ENCODE data around the gene ZKSCAN5. TPM values are rescaled to one million over a fixed set of nuclear protein-coding genes. Genes with fewer than 3 reads are reported as not detected.

The ZKSCAN5 gene
- total RNA-seq, 2 donors from 2014 or later: 4.4 to 4.6 TPM

DNA sequence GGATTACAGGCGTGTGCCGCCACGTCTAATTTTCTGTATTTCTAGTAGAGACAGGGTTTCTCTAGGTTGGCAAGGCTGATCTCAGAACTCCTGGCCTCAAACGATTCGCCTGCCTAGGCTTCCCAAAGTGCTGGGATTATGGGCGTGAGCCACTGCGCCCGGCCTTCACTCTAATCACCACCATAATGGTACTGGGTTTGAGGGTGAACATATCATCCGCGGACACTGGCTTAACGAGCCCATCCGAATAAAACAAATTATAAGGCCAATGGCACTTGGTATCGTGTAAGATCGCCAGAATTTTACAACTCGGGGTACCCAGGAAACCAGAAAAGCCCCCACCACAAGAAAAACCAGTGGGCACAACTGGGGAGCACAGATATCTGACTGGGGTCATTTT lies 46.9 kb downstream of the ZKSCAN5 start:
- Mint-ChIP-seq H3K4me1 (peaks cover 23% of the 10 kb centered on the region), H3K36me3 (ENCODE audit: low read depth) (peaks cover 2% of the 10 kb centered on the region)

GRCh38 chr7:99551767-99552463 lies 47.5 kb downstream of the ZKSCAN5 start, which contains the start of gene FAM200A:
TSS of gene FAM200A (minus strand) at chr7:99552114. CDS start at chr7:99548407, 3,707 bp downstream.
- peak within 1 kb of the TSS; percentile 93 for H3K4me3 Mint-ChIP-seq
- no peaks in the 10 kb centered on the region for H3K9me3 ChIP-seq (ENCODE audit: control insufficient read depth, low read length, poor library complexity, severe bottlenecking)
- no peaks in the 10 kb centered on the region for H3K27me3 Mint-ChIP-seq
- ATAC-seq: peak; percentile 99
- H3K27ac Mint-ChIP-seq: peak within 1 kb of the TSS; percentile 98
- peaks cover 2% of the 10 kb centered on the region for H3K36me3 Mint-ChIP-seq (ENCODE audit: low read depth)
- H3K4me1 Mint-ChIP-seq: peaks cover 23% of the 10 kb centered on the region
- peak; percentile 65 to 70 (median 69) for DNase-seq

More for the DNA sequence above, 46.9 kb downstream of the ZKSCAN5 start:
- H3K27me3 Mint-ChIP-seq: no peaks in the 10 kb centered on the region
- ATAC-seq: no peak
- peak overlapping the region; percentile 98 for H3K27ac Mint-ChIP-seq
- DNase-seq: no peak
- no peaks in the 10 kb centered on the region for H3K9me3 ChIP-seq (ENCODE audit: control insufficient read depth, low read length, poor library complexity, severe bottlenecking)
- H3K4me3 Mint-ChIP-seq: peak overlapping the region; percentile 93

DNA sequence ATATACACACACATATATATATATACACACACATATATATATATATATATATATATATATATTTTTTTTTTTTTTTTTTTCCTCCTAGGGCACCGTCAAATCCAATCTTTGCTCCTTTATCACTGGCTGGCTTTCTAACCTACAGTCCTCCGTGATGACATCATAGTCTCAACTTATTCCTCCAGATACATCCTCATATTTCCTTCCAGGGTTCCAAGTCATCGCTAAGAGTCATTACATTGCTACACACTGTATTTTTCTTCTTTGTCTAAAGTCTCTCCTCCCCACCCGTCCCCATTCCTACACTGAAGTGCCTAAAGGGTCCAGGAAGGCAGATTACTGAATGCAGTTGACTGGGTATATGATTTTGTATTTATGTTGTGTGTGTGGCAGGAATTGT lies 48.6 kb downstream of the ZKSCAN5 start:
- peaks cover 4% of the 10 kb centered on the region for H3K36me3 Mint-ChIP-seq (ENCODE audit: low read depth)
- DNase-seq (no peak), ATAC-seq (no peak)
- H3K9me3 ChIP-seq (ENCODE audit: control insufficient read depth, low read length, poor library complexity, severe bottlenecking): no peaks in the 10 kb centered on the region
- H3K27me3 Mint-ChIP-seq: no peaks in the 10 kb centered on the region
- peak overlapping the region; percentile 68 for H3K4me3 Mint-ChIP-seq
- peak overlapping the region; percentile 19 for H3K27ac Mint-ChIP-seq
- peaks cover 31% of the 10 kb centered on the region for H3K4me1 Mint-ChIP-seq

GRCh38 chr7:99554939-99555338 lies 50.5 kb downstream of the ZKSCAN5 start:
- Mint-ChIP-seq H3K36me3 (ENCODE audit: low read depth) (peaks cover 3% of the 10 kb centered on the region), H3K4me3 (no peak overlapping the region), H3K27me3 (no peaks in the 10 kb centered on the region), H3K4me1 (peaks cover 33% of the 10 kb centered on the region), H3K27ac (no peak overlapping the region)
- ATAC-seq (no peak), DNase-seq (no peak)
- no peaks in the 10 kb centered on the region for H3K9me3 ChIP-seq (ENCODE audit: control insufficient read depth, low read length, poor library complexity, severe bottlenecking)

- ATAC-seq (no peak), DNase-seq (no peak)
- Mint-ChIP-seq H3K36me3 (ENCODE audit: low read depth) (peaks cover 6% of the 10 kb centered on the region), H3K27ac (peak overlapping the region; percentile 100), H3K27me3 (no peaks in the 10 kb centered on the region), H3K4me1 (peaks cover 25% of the 10 kb centered on the region), H3K4me3 (peak overlapping the region; percentile 100)
- no peaks in the 10 kb centered on the region for H3K9me3 ChIP-seq (ENCODE audit: control insufficient read depth, low read length, poor library complexity, severe bottlenecking)
Observed at GRCh38 chr7:99557196-99557607, 52.7 kb downstream of the ZKSCAN5 start.

GRCh38 chr7:99557940-99558305 lies 53.5 kb downstream of the ZKSCAN5 start:
- no peak for DNase-seq
- H3K4me1 Mint-ChIP-seq: peaks cover 28% of the 10 kb centered on the region
- no peaks in the 10 kb centered on the region for H3K9me3 ChIP-seq (ENCODE audit: control insufficient read depth, low read length, poor library complexity, severe bottlenecking)
- H3K4me3 Mint-ChIP-seq: peak overlapping the region; percentile 100
- no peaks in the 10 kb centered on the region for H3K27me3 Mint-ChIP-seq
- peaks cover 9% of the 10 kb centered on the region for H3K36me3 Mint-ChIP-seq (ENCODE audit: low read depth)
- H3K27ac Mint-ChIP-seq: peak overlapping the region; percentile 100
- peak; percentile 77 for ATAC-seq

DNA sequence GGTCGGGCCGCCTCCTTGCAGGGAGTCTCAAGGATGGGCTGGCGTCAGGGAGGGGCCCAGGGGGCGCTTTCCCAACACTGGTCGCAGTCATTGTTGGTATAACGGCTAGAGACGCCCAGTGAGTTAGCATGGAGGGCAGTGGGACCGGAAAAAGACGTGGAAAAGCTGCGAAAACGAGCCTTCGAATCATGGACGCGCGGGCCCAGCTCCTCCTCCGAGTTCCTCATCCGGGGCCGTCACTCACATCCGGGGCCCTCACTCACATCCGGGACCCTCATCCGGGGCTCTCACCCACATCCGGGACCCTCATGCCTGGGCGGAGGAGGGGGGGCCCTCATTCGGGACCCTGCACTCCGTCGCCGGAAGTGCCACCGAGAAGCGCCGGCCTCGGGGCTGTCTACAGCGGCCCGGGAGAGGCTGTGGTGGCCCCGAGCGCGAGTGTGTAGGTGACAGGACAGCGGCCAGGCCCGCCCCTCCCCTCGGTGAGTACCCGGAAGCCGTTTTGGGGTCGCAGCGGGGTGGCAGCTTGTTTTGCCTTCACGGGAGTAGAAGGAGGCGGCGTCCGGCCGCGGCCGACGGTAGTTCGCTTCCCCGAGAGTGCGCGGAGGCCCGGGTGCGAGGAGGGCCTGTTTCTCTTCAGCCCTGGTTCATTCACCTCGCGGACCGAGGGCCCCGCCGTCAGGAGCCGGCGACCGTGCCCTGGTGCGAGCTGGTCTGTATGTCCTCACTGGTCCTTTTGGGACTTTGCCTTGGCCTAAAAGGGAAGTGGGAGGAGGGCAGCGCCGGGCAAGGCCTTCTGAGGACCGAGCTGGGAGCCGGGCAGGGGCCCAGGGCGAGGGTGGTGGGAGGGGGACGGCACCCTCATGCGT lies 54.1 kb downstream of the ZKSCAN5 start, which contains the start of gene ZNF655:
Gene ZNF655 (plus strand): TSS at position 337 of the 869 bp plus-strand sequence. CDS start 1,918 bp downstream, outside the sequence.
- peak within 1 kb of the TSS; percentile 100 for H3K4me3 Mint-ChIP-seq
- no peaks in the 10 kb centered on the region for H3K9me3 ChIP-seq (ENCODE audit: control insufficient read depth, low read length, poor library complexity, severe bottlenecking)
- peak within 1 kb of the TSS; percentile 100 for H3K27ac Mint-ChIP-seq
- H3K27me3 Mint-ChIP-seq: no peaks in the 10 kb centered on the region
- H3K36me3 Mint-ChIP-seq (ENCODE audit: low read depth): peaks cover 11% of the 10 kb centered on the region
- DNase-seq (peak; percentile 78 to 84 (median 79)), ATAC-seq (peak; percentile 79)
- peaks cover 27% of the 10 kb centered on the region for H3K4me1 Mint-ChIP-seq

DNA sequence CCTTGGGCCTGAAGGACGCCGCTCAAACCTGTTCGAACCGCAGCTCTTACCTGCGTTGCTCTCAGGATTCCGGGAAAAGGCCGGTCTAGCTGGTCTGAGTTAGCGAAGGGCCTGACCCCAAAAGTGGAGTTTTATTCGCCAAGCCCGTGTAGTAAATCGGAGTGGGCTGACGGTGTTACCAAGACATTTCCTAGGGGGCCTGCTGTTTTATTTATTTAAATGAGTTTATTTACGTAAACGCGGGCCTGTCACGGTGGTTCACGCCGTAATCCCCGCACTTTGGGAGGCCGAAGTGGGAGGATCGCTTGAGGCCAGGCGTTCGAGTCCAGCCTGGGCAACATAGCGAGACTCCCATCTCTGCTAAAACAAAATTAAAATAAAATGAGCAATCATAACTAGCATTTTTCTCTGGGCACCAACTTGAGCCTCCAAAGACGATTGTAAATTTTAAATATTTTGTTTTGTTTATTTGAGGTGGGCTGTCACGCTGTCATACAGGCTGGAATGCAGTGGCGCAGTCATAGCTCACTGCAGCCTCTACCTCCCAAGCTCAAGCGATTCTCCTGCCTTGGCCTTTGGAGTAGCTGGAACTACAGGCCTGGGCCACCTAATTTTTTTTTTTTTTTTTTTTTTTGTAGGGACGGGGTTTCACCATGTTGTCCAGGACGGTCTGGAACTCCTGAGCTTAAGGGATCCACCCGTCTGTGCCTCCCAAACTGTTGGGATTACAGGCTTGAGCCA lies 54.9 kb downstream of the ZKSCAN5 start:
- H3K36me3 Mint-ChIP-seq (ENCODE audit: low read depth): peaks cover 19% of the 10 kb centered on the region
- DNase-seq (no peak), ATAC-seq (no peak)
- H3K4me3 Mint-ChIP-seq: peak overlapping the region; percentile 100
- H3K27me3 Mint-ChIP-seq: no peaks in the 10 kb centered on the region
- peaks cover 35% of the 10 kb centered on the region for H3K4me1 Mint-ChIP-seq
- H3K9me3 ChIP-seq (ENCODE audit: control insufficient read depth, low read length, poor library complexity, severe bottlenecking): no peaks in the 10 kb centered on the region
- H3K27ac Mint-ChIP-seq: peak overlapping the region; percentile 100

GRCh38 chr7:99560834-99561736 lies 56.6 kb downstream of the ZKSCAN5 start:
- Mint-ChIP-seq H3K27me3 (no peaks in the 10 kb centered on the region), H3K27ac (peak overlapping the region; percentile 100), H3K4me3 (no peak overlapping the region), H3K36me3 (ENCODE audit: low read depth) (peaks cover 22% of the 10 kb centered on the region), H3K4me1 (peaks cover 35% of the 10 kb centered on the region)
- DNase-seq: no peak
- ATAC-seq: no peak
- no peaks in the 10 kb centered on the region for H3K9me3 ChIP-seq (ENCODE audit: control insufficient read depth, low read length, poor library complexity, severe bottlenecking)

DNA sequence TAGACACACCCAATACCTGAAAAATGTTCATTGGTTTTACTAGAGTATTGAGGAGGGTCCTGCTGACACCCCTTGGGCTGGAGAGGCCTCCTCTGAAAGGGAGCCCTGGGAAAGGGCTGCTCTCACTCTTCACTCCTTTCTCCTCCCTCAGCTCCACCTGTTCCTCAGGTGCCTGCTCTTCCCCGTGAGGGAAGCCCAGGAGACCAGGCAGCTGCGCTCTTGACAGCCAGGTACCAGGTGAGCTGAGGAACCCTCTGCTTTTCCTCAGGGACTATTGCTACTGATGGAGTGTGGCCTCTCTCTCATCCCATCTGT lies 57.2 kb downstream of the ZKSCAN5 start:
- no peak overlapping the region for H3K4me3 Mint-ChIP-seq
- no peaks in the 10 kb centered on the region for H3K9me3 ChIP-seq (ENCODE audit: control insufficient read depth, low read length, poor library complexity, severe bottlenecking)
- H3K4me1 Mint-ChIP-seq: peaks cover 38% of the 10 kb centered on the region
- H3K27me3 Mint-ChIP-seq: no peaks in the 10 kb centered on the region
- ATAC-seq: no peak
- DNase-seq: no peak
- H3K27ac Mint-ChIP-seq: peak overlapping the region; percentile 57
- H3K36me3 Mint-ChIP-seq (ENCODE audit: low read depth): peaks cover 22% of the 10 kb centered on the region

- no peaks in the 10 kb centered on the region for H3K9me3 ChIP-seq (ENCODE audit: control insufficient read depth, low read length, poor library complexity, severe bottlenecking)
- DNase-seq: no peak
- H3K36me3 Mint-ChIP-seq (ENCODE audit: low read depth): peaks cover 22% of the 10 kb centered on the region
- no peaks in the 10 kb centered on the region for H3K27me3 Mint-ChIP-seq
- H3K27ac Mint-ChIP-seq: peak overlapping the region; percentile 57
- no peak overlapping the region for H3K4me3 Mint-ChIP-seq
- no peak for ATAC-seq
- peaks cover 36% of the 10 kb centered on the region for H3K4me1 Mint-ChIP-seq
Observed at GRCh38 chr7:99562114-99562784, 57.8 kb downstream of the ZKSCAN5 start.

- no peaks in the 10 kb centered on the region for H3K9me3 ChIP-seq (ENCODE audit: control insufficient read depth, low read length, poor library complexity, severe bottlenecking)
- ATAC-seq (no peak), DNase-seq (no peak)
- Mint-ChIP-seq H3K4me3 (peak overlapping the region; percentile 9), H3K4me1 (peaks cover 32% of the 10 kb centered on the region), H3K36me3 (ENCODE audit: low read depth) (peaks cover 22% of the 10 kb centered on the region), H3K27me3 (no peaks in the 10 kb centered on the region), H3K27ac (peak overlapping the region; percentile 57)
Observed at GRCh38 chr7:99562832-99563231, 58.4 kb downstream of the ZKSCAN5 start.
